Fibroblast of lung (primary cell): ENCODE results near the gene SORCS3.

Source experiments
- EZH2 ChIP-seq: IDR thresholded peaks from 2 replicates; pipeline ENCODE4 v1.5.1; 2012; ENCODE audit warnings: low read length, control low read depth, mild to moderate bottlenecking; ENCODE audit errors: missing control alignments
- TF ChIP-seq, protein P1 (sequence below), 2 donors: IDR thresholded peaks in 1 of 2; conservative IDR thresholded peaks in 1 of 2; 1 replicate in 1 of 2; 2 replicates in 1 of 2; pipeline ENCODE4 v1.5.1; 2011 to 2012; ENCODE audit warnings: low read length in 2 of 2, control low read depth in 1 of 2, inconsistent platforms in 1 of 2, low read depth in 1 of 2, mild to moderate bottlenecking in 1 of 2

DNA sequence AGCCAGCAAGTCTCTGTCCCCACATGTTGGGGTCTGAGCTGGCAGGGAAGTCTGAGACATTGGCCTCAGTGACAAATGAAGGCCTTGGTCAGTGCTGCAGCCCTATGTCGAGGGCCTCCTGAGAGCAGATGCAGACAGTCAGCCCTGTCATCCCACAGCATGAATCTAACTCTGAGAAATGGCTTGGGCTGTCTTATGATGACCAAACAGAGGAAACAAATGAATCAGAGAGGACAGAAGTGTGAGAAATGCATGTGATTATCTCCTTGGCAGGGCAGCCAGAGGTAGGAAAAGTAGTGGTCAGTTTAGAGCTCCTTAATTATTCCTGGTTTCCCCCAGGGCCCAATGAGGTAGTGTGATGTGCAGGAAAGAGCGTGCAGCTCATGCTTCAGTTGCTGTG, 287.6 kb downstream of the SORCS3 start:
- no peak for TF ChIP-seq EZH2
- TF ChIP-seq, protein P1, sequence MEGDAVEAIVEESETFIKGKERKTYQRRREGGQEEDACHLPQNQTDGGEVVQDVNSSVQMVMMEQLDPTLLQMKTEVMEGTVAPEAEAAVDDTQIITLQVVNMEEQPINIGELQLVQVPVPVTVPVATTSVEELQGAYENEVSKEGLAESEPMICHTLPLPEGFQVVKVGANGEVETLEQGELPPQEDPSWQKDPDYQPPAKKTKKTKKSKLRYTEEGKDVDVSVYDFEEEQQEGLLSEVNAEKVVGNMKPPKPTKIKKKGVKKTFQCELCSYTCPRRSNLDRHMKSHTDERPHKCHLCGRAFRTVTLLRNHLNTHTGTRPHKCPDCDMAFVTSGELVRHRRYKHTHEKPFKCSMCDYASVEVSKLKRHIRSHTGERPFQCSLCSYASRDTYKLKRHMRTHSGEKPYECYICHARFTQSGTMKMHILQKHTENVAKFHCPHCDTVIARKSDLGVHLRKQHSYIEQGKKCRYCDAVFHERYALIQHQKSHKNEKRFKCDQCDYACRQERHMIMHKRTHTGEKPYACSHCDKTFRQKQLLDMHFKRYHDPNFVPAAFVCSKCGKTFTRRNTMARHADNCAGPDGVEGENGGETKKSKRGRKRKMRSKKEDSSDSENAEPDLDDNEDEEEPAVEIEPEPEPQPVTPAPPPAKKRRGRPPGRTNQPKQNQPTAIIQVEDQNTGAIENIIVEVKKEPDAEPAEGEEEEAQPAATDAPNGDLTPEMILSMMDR (conservative IDR thresholded peaks at IDR 0.05 in 1 of 2, IDR thresholded peaks at IDR 0.05 in 1 of 2; ENCODE audit: low read depth in 1 of 2, low read length in 2 of 2) = no peak
